Activated T-cell treated with anti-CD3 and anti-CD28 coated beads, Interleukin-2, amount 50 U/mL, for 24 hours (primary cell): Measurements from ENCODE around the gene APOO.

ENCODE experiments used
- DNase-seq: peaks from one replicate; pipeline ENCODE4 v3.0.0-alpha.2; 2020
- H3K27ac Mint-ChIP-seq: 2 replicates; pipeline ENCODE4 v1.8.0; 2020; ENCODE audit warnings: mild to moderate bottlenecking, mixed read lengths
- H3K27me3 Mint-ChIP-seq: 2 replicates; pipeline ENCODE4 v1.8.0; 2020; ENCODE audit warnings: mixed read lengths
- H3K36me3 Mint-ChIP-seq: 2 replicates; pipeline ENCODE4 v1.8.0; 2020; ENCODE audit warnings: low read depth, mixed read lengths
- H3K4me1 Mint-ChIP-seq: 2 replicates; pipeline ENCODE4 v1.8.0; 2020; ENCODE audit warnings: low read depth, mixed read lengths
- H3K4me3 Mint-ChIP-seq: 2 replicates; pipeline ENCODE4 v1.8.0; 2020; ENCODE audit warnings: mild to moderate bottlenecking, moderate library complexity, mixed read lengths
- H3K9me3 Mint-ChIP-seq: 2 replicates; pipeline ENCODE4 v1.8.0; 2020; ENCODE audit warnings: mixed read lengths

APOO gene

GRCh38 chrX:23805389-23805788 is 102.3 kb downstream of the APOO start:
- Mint-ChIP-seq H3K4me1 (peaks cover 4% of the 10 kb centered on the region), H3K4me3 (no peak overlapping the region), H3K27me3 (peaks cover 10% of the 10 kb centered on the region), H3K9me3 (no peaks in the 10 kb centered on the region), H3K27ac (no peak overlapping the region), H3K36me3 (no peaks in the 10 kb centered on the region)
- DNase-seq: no peak

DNA sequence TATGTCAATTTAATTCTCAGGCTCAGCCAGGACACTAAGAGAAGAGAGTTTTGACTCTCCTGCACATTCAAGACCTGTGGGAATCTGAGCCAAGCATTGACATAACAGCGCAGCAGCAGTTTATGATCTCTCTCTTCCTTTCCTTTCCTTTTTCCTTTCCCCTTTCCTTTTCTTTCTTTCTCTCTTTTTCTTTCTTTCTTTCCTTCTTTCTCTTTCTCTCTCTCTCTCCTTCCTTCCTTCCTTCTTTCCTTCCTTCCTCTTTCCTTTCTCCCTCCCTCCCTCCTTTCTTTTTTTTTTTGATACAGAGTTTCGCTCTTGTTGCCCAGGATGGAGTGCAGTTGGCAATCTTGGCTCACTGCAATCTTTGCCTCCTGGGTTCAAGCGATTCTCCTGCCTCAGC is 103.2 kb downstream of the APOO start:
- DNase-seq: no peak
- peaks cover 10% of the 10 kb centered on the region for H3K27me3 Mint-ChIP-seq
- H3K4me1 Mint-ChIP-seq: peaks cover 4% of the 10 kb centered on the region
- H3K9me3 Mint-ChIP-seq: no peaks in the 10 kb centered on the region
- no peaks in the 10 kb centered on the region for H3K36me3 Mint-ChIP-seq
- H3K27ac Mint-ChIP-seq: no peak overlapping the region
- H3K4me3 Mint-ChIP-seq: no peak overlapping the region

DNA sequence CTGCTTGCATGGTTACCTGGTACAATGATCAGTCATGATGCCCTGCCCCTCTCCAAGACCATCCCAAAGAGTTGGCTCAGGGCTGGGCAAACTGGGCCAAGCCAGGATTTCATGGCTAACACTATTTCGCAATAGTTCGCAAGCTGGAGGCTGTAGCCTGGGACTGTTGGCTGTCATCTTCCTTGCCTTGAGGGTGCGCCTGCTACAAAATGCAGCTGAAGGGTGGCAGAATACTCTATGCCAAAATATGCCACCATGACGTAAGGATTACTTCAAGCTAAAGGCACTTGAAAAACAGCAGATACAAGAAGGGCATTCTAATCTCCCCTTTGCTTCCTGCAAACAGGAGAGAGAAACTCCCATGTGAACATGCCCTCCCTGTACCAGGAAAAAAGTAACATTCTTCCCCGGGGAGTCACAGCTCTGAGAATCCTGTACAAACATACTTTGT is 103.8 kb downstream of the APOO start:
- H3K27ac Mint-ChIP-seq: no peak overlapping the region
- no peaks in the 10 kb centered on the region for H3K36me3 Mint-ChIP-seq

GRCh38 chrX:23802431-23802830 is 105.3 kb downstream of the APOO start:
- H3K27ac Mint-ChIP-seq: no peak overlapping the region
- no peak for DNase-seq
- H3K36me3 Mint-ChIP-seq: no peaks in the 10 kb centered on the region
- no peaks in the 10 kb centered on the region for H3K9me3 Mint-ChIP-seq
- peaks cover 20% of the 10 kb centered on the region for H3K27me3 Mint-ChIP-seq
- H3K4me1 Mint-ChIP-seq: peaks cover 5% of the 10 kb centered on the region
- H3K4me3 Mint-ChIP-seq: no peak overlapping the region

More for the DNA sequence above, 103.8 kb downstream of the APOO start:
- no peak overlapping the region for H3K4me3 Mint-ChIP-seq
- no peaks in the 10 kb centered on the region for H3K9me3 Mint-ChIP-seq
- no peak for DNase-seq
- H3K27me3 Mint-ChIP-seq: peaks cover 14% of the 10 kb centered on the region
- peaks cover 4% of the 10 kb centered on the region for H3K4me1 Mint-ChIP-seq

DNA sequence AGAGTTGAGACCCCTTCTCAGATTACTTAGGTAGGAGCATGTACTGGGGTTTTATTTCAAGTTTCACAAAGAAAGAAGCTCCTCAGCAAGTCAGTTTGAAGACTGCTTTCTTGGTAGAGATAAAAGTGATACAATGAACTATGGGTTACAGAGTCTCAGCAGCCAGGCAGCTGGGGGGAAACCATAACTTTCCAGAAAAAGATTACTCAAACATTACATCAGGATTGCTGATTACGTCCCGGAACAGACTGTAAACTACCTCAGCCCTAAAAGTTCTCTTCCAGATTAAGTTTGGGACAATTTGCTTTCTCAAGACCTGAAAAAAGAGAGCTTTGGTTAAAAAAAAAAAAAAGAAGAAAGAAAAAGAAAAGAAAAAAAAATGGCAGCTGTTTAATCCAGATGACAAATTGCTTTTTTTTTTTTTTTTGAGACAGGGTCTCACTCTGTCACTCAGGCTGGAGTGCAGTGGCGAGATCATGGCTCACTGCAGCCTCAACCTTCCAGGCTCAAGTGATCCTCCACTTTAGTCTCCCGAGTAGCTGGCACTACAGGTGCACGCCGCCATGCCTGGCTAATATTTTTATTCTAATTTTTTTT is 108.2 kb downstream of the APOO start:
- Mint-ChIP-seq H3K4me1 (peaks cover 6% of the 10 kb centered on the region), H3K27me3 (peaks cover 24% of the 10 kb centered on the region), H3K36me3 (no peaks in the 10 kb centered on the region), H3K9me3 (no peaks in the 10 kb centered on the region), H3K4me3 (no peak overlapping the region), H3K27ac (no peak overlapping the region)
- DNase-seq: no peak

GRCh38 chrX:23797371-23798128 is 110.2 kb downstream of the APOO start:
- H3K27ac Mint-ChIP-seq: no peak overlapping the region

DNA sequence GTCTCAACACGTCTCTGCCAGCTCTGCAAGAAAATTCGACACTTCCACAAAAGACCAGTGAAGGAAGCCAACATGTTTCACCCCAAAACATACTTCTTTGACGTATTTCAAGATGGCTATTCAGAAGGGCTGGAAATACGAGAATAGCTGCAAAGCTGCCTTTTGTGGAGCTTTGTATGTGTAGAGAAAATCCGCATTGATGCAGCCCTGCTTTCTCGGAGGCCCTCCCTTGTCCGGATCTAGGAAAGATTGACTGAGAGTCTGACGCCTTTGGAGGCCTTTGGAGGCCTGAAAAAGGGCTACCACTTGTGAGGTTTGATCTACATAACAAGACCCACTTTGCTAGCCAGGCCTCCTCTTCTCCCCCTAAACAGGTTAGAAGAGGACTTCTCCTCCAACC is 112.5 kb downstream of the APOO start:
- no peak for DNase-seq
- peaks cover 23% of the 10 kb centered on the region for H3K27me3 Mint-ChIP-seq
- no peaks in the 10 kb centered on the region for H3K9me3 Mint-ChIP-seq
- no peaks in the 10 kb centered on the region for H3K36me3 Mint-ChIP-seq
- H3K4me3 Mint-ChIP-seq: no peak overlapping the region
- H3K4me1 Mint-ChIP-seq: peaks cover 3% of the 10 kb centered on the region
- no peak overlapping the region for H3K27ac Mint-ChIP-seq

More at GRCh38 chrX:23797371-23798128, 110.2 kb downstream of the APOO start:
- Mint-ChIP-seq H3K9me3 (no peaks in the 10 kb centered on the region), H3K4me3 (no peak overlapping the region), H3K36me3 (no peaks in the 10 kb centered on the region), H3K27me3 (peaks cover 28% of the 10 kb centered on the region), H3K4me1 (peaks cover 5% of the 10 kb centered on the region)
- no peak for DNase-seq

- H3K36me3 Mint-ChIP-seq: no peaks in the 10 kb centered on the region
- no peaks in the 10 kb centered on the region for H3K9me3 Mint-ChIP-seq
- no peak overlapping the region for H3K4me3 Mint-ChIP-seq
- H3K27ac Mint-ChIP-seq: no peak overlapping the region
- peaks cover 21% of the 10 kb centered on the region for H3K27me3 Mint-ChIP-seq
- DNase-seq: no peak
- H3K4me1 Mint-ChIP-seq: peaks cover 3% of the 10 kb centered on the region
Observed at GRCh38 chrX:23792861-23793553, 114.7 kb downstream of the APOO start.

- no peaks in the 10 kb centered on the region for H3K9me3 Mint-ChIP-seq
- H3K4me1 Mint-ChIP-seq: peaks cover 10% of the 10 kb centered on the region
- H3K27me3 Mint-ChIP-seq: peaks cover 9% of the 10 kb centered on the region
- no peak overlapping the region for H3K4me3 Mint-ChIP-seq
- DNase-seq: no peak
- H3K36me3 Mint-ChIP-seq: peaks cover 17% of the 10 kb centered on the region
- no peak overlapping the region for H3K27ac Mint-ChIP-seq
Observed at GRCh38 chrX:23790155-23790497, 117.6 kb downstream of the APOO start.

GRCh38 chrX:23789386-23790154 is 118.2 kb downstream of the APOO start:
- Mint-ChIP-seq H3K9me3 (no peaks in the 10 kb centered on the region), H3K27ac (no peak overlapping the region), H3K36me3 (peaks cover 21% of the 10 kb centered on the region), H3K4me1 (peaks cover 16% of the 10 kb centered on the region), H3K4me3 (no peak overlapping the region), H3K27me3 (peaks cover 9% of the 10 kb centered on the region)
- DNase-seq: no peak

- Mint-ChIP-seq H3K36me3 (peaks cover 28% of the 10 kb centered on the region), H3K27ac (no peak overlapping the region), H3K9me3 (no peaks in the 10 kb centered on the region), H3K27me3 (peaks cover 9% of the 10 kb centered on the region), H3K4me1 (peaks cover 19% of the 10 kb centered on the region), H3K4me3 (no peak overlapping the region)
- no peak for DNase-seq
Observed at GRCh38 chrX:23788946-23789345, 118.8 kb downstream of the APOO start.

DNA sequence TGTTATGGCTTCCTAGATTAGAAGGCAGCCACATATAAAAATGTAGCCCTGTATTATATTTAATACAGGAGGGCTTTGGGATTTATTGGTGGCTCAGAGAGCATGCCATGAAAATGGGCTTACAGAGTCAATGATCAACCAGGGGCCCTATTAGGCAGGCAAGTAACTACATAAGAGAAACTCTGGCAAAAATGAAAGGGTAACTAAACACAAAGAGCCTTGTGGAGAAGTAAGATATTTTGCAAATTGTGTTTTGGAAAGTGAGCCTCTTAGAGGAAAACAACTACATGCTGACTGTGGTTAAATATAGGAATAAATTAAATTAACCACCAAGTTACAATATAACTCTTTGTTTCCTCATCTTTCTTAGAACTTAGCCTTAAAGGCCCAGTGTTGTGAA is 119.2 kb downstream of the APOO start:
- Mint-ChIP-seq H3K4me1 (peaks cover 19% of the 10 kb centered on the region), H3K36me3 (peaks cover 32% of the 10 kb centered on the region), H3K27me3 (peaks cover 9% of the 10 kb centered on the region), H3K4me3 (no peak overlapping the region), H3K9me3 (no peaks in the 10 kb centered on the region), H3K27ac (no peak overlapping the region)
- DNase-seq: no peak

DNA sequence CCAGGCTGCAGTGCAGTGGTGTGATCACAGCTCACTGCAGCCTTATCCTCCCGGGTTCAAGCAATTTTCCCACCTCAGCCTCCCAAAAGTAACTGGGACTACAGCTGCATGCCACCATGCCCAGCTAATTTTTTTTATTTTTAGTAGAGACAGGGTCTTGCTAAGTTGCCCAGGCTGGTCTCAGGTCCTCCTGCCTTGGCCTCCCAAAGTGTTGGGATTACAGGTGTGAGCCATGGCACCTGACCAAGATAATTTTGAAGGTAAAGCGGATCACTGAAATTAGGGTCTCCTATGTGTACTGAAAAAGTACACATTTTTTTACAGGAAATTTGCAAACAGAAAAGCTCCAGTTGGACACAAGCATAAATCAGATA is 120.0 kb downstream of the APOO start:
- peaks cover 5% of the 10 kb centered on the region for H3K27me3 Mint-ChIP-seq
- no peak overlapping the region for H3K27ac Mint-ChIP-seq

GRCh38 chrX:23786268-23786815 is 121.4 kb downstream of the APOO start:
- H3K4me1 Mint-ChIP-seq: peaks cover 32% of the 10 kb centered on the region
- DNase-seq: no peak
- no peak overlapping the region for H3K27ac Mint-ChIP-seq
- H3K4me3 Mint-ChIP-seq: no peak overlapping the region
- no peaks in the 10 kb centered on the region for H3K9me3 Mint-ChIP-seq
- H3K36me3 Mint-ChIP-seq: peaks cover 35% of the 10 kb centered on the region
- peaks cover 5% of the 10 kb centered on the region for H3K27me3 Mint-ChIP-seq

More for the DNA sequence above, 120.0 kb downstream of the APOO start:
- Mint-ChIP-seq H3K9me3 (no peaks in the 10 kb centered on the region), H3K4me1 (peaks cover 19% of the 10 kb centered on the region), H3K4me3 (no peak overlapping the region), H3K36me3 (peaks cover 35% of the 10 kb centered on the region)
- no peak for DNase-seq
